Large intestine (tissue), 3 donors: ENCODE results near the gene RGS6. TPM values are rescaled to one million over a fixed set of nuclear protein-coding genes. Genes with fewer than 3 reads are reported as not detected.

ENCODE experiments used
- DNase-seq, 2 donors: peaks; one replicate each; pipeline versions ENCODE4 v3.0.0 to v3.0.0-alpha.2; 2013
- H3K27ac ChIP-seq: one replicate; pipeline ENCODE4 v1.5.1; 2013; ENCODE audit warnings: low read length
- H3K27me3 ChIP-seq: 2 replicates; pipeline ENCODE4 v1.6.1; 2013; ENCODE audit warnings: low read length; ENCODE audit not compliant: control insufficient read depth, insufficient read depth
- H3K36me3 ChIP-seq: 2 replicates; pipeline ENCODE4 v1.6.1; 2013; ENCODE audit warnings: low read length; ENCODE audit not compliant: control insufficient read depth, insufficient read depth
- H3K4me1 ChIP-seq: one replicate; pipeline ENCODE4 v1.6.1; 2013; ENCODE audit warnings: low read length; ENCODE audit not compliant: control insufficient read depth, insufficient read depth
- H3K4me3 ChIP-seq: one replicate; pipeline ENCODE4 v1.5.1; 2013; ENCODE audit warnings: low read length
- H3K9me3 ChIP-seq: one replicate; pipeline ENCODE4 v1.6.1; 2013; ENCODE audit warnings: mild to moderate bottlenecking, low read depth, low read length, moderate library complexity; ENCODE audit not compliant: control insufficient read depth
- WGBS: methylation state at CpG from one replicate; pipeline ENCODE4 v1.1.5; 2013; ENCODE audit warnings: low lambda C conversion rate; ENCODE audit not compliant: insufficient coverage; 5-methylcytosine and 5-hydroxymethylcytosine counted together
- polyA plus RNA-seq: library from polyadenylated mRNA; unstranded; fragments of 120-200 nt; gene quantifications from one replicate; pipeline ENCODE4 v1.2.1, GENCODE V29; 2013

The RGS6 gene
- polyA plus RNA-seq, 1 donor = 2.7 TPM

DNA sequence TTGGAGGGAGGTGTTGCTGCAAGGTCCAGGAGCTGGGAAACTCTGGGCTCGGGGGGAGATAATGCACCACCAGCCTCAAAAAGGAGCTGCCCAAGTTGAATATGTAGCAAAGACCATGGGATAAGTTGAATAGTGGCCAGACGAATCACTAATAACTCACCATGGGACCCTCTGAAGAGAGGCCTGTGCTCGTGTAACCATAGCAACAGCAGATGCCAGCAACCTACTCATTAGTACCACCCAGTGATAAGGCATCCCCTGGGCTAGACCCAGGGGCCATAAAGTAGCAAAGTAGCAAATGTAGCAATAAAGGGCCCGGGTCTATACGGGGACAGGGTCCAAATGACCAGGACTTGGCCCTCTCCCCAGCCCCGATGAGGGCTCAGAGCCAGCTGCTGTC is 633.7 kb downstream of the RGS6 start:
- Histone ChIP-seq H3K27ac (no peak overlapping the region), H3K36me3 (no peaks in the 10 kb centered on the region), H3K4me1 (no peaks in the 10 kb centered on the region), H3K27me3 (peaks cover 3% of the 10 kb centered on the region), H3K9me3 (no peaks in the 10 kb centered on the region), H3K4me3 (no peak overlapping the region)
- no CpG with 5 or more reads among the region's 6 CpGs for WGBS
- no peak for DNase-seq

DNA sequence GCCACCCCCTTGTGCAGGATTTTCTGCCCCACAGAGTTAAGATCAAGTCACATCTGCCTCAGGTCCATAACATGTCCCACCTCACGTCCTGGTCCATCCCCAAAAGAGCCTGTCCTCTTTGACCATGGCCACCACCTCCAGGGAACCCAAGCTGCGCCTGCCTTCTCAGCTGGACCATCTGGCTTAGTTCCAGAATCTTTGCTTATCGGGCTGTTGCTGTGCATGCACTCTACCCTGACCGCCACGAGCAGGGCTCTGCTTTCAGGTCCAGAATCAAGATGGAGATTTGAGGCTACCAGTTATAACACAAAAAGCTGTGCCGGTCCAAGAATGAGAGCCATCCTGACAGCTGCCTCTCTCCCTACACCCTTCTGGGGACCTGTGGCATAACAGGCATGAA is 635.0 kb downstream of the RGS6 start:
- WGBS = 80% methylated on average over 1 of the region's 6 CpGs

DNA sequence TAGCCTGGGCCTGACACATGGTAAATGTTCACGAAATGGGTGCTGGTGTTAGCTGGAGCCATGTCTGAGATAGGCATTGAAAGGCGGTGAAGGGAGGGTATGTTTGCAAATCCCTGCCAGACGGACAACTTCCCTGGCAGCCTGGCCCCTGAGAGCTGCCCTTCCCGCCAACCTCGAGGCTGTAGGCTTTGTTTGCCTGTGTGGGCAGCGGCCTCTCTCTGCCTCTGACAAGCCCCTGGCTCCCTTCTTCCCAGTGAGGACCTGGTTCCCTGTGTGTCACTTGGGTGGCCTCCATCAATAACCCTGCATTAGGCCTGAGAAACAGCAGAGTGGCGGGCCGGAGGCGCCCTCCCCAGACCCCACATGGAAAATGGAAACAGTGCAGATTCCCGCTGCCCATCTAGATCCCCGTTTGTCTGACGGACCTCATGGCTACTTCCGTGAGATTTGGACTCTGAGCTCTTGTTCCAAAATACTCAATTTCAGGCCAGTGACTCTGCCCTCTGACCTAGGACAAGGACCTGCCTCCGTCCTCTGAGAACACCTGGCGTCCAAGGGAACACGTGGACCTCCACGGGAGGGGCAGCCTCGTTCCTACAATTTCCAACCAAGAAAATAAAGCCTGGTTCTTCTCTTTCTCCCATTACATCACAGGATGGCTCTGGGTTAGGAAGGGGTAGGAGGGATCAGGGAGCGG is 636.2 kb downstream of the RGS6 start:
- WGBS = no CpG with 5 or more reads among the region's 19 CpGs
- Histone ChIP-seq H3K36me3 (no peaks in the 10 kb centered on the region), H3K9me3 (no peaks in the 10 kb centered on the region), H3K4me1 (no peaks in the 10 kb centered on the region), H3K4me3 (no peak overlapping the region), H3K27me3 (peaks cover 3% of the 10 kb centered on the region), H3K27ac (no peak overlapping the region)
- DNase-seq = no peak

More for the DNA sequence above, 635.0 kb downstream of the RGS6 start:
- Histone ChIP-seq H3K9me3 (no peaks in the 10 kb centered on the region), H3K4me1 (no peaks in the 10 kb centered on the region), H3K36me3 (no peaks in the 10 kb centered on the region), H3K27me3 (peaks cover 3% of the 10 kb centered on the region), H3K4me3 (no peak overlapping the region), H3K27ac (no peak overlapping the region)
- no peak for DNase-seq

DNA sequence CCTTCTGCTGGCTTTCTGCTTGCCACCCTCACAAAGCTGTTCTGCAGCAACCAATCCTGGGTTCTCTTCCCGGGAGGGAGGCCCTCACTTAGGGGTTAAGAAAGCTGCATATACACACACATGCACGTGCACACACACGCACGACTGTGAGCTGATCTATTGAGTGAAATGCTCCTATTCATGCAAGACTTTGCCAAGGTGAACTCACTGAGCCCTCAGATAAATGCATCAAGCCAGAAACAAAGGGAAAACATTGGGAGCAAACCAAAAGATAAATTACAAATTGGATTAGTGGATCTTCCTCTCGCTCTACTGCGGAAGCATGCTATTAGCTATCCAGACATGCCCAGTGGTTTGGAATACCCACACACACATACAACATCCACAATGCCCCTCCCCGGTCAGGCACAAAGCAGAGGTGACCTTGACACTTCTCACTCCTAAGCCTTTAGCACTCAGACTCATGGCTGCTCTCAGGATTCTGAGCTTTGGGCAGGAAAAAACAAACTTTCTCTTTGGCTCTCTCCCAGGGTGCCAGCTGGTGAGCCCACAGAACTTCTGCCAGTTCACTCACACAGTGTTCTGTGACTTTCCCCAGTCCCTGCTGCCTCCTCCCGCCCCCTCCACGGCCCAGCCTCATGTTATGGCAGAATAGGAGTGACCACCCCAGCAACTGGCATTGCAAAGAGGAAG is 641.6 kb downstream of the RGS6 start:
- Histone ChIP-seq H3K27ac (no peak overlapping the region), H3K4me3 (no peak overlapping the region), H3K36me3 (no peaks in the 10 kb centered on the region), H3K27me3 (peaks cover 1% of the 10 kb centered on the region), H3K4me1 (no peaks in the 10 kb centered on the region), H3K9me3 (no peaks in the 10 kb centered on the region)
- no peak for DNase-seq
- 81% methylated on average over 3 of the region's 9 CpGs for WGBS

DNA sequence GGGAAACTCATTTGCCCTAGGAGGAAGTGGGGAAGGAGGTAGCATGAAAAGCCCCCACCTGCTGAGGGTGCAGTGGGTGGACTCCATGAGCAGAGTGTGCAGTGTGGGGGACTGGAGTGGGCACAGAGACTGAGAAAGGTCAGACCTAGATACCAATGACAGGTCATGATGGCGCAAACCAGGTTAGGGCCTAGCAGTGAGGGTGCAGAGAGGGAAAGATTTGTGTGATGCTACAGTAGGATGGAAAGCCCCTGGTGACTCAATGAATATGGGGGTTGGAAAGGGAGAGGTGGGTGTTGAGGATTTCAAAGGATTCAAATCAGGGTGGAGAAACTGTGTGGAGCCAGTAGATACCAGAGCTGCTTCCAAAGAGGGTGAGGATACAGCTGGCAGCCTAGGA is 642.5 kb downstream of the RGS6 start:
- H3K4me1 ChIP-seq = no peaks in the 10 kb centered on the region
- no peak overlapping the region for H3K27ac ChIP-seq
- no CpG with 5 or more reads among the region's 1 CpG for whole genome bisulfite sequencing
- H3K4me3 ChIP-seq = no peak overlapping the region
- H3K27me3 ChIP-seq = peaks cover 3% of the 10 kb centered on the region
- no peaks in the 10 kb centered on the region for H3K36me3 ChIP-seq
- no peaks in the 10 kb centered on the region for H3K9me3 ChIP-seq
- no peak for DNase-seq

DNA sequence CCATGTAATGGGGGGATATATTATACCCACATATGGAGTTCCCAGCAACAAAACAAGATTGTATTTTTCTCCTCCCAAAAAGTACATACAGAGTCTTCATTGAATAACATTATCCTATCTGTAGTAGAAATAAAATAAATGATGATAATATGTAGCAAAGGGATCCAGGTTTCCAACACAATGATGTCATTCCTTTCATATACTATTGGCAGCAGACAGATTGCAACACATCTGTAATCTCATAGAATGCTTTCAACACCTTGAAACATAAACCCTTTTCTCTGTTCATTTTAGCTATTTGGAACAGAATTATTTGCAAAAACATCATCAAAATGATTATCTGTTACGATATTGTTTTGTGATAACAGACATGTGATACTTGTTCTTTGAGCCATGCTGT is 644.0 kb downstream of the RGS6 start:
- Histone ChIP-seq H3K36me3 (no peaks in the 10 kb centered on the region), H3K4me3 (no peak overlapping the region), H3K9me3 (no peaks in the 10 kb centered on the region), H3K4me1 (no peaks in the 10 kb centered on the region), H3K27me3 (peaks cover 3% of the 10 kb centered on the region), H3K27ac (no peak overlapping the region)
- WGBS = no CpG with 5 or more reads among the region's 1 CpG
- no peak for DNase-seq

DNA sequence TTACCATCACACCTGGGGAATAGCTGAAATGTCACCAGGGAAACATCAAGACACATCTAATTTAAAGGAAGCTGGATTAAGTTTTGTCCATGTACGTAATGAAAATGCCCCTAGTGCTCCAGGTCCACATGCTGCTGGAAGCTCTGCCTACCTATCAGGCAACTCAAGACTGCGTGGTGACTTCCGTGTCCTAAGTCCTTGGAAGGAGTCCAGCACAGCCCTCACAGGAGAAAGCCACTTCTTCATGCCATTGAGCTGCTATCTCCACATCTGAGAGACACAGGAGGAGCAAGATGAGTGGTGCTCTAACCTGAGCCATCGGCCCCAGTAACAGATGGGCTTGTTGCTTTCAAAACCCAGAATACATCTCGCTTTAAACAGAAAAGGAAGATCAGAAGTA is 645.3 kb downstream of the RGS6 start:
- no peak overlapping the region for H3K4me3 ChIP-seq
- 80% methylated on average over 1 of the region's 5 CpGs for WGBS
- no peaks in the 10 kb centered on the region for H3K36me3 ChIP-seq
- DNase-seq = no peak
- peaks cover 3% of the 10 kb centered on the region for H3K27me3 ChIP-seq
- H3K4me1 ChIP-seq = no peaks in the 10 kb centered on the region
- no peaks in the 10 kb centered on the region for H3K9me3 ChIP-seq
- no peak overlapping the region for H3K27ac ChIP-seq

DNA sequence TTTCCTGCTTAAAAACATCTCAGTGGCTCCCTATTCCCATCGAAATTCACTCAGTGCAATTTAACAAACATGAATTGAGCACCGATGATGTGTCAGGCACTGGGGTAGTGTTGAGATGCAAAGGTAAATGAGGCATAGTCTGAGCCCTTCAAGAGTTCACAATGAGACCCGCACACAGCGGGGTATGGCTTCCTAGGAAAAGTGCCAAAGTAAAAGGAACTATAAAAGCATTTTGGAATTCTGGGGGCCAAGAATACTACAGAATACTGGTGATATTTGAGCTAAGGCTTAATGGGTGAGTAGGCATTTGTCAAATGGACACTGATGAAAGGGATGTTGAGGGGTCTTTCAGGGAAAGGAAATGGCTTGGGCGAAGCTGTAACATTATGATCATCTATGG is 646.3 kb downstream of the RGS6 start:
- DNase-seq = no peak
- WGBS = 100% methylated on average over 2 of the region's 5 CpGs
- no peak overlapping the region for H3K4me3 ChIP-seq

DNA sequence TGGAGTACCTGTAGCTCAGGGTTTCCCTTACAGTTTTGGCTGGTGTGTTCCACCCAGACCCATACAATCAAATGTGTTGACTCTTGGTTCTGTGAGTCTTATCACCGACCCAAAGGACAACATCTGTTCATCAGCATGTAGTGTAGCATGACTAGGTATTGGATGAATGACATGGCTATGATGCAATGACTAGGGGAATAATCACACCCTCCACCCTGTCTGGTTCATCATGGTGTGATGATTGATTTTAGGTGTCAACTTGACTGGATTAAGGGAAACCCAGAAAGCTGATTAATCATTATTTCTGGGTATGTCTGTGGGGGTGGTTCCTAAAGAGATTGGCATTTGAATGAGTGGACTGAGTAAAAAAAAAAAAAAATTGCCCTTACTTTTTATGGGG is 650.4 kb downstream of the RGS6 start:
- DNase-seq = no peak
- Histone ChIP-seq H3K27me3 (peaks cover 5% of the 10 kb centered on the region), H3K4me1 (no peaks in the 10 kb centered on the region), H3K36me3 (no peaks in the 10 kb centered on the region), H3K9me3 (no peaks in the 10 kb centered on the region), H3K4me3 (no peak overlapping the region), H3K27ac (no peak overlapping the region)
- WGBS = no CpG with 5 or more reads among the region's 1 CpG

More for the DNA sequence above, 646.3 kb downstream of the RGS6 start:
- Histone ChIP-seq H3K36me3 (no peaks in the 10 kb centered on the region), H3K27me3 (peaks cover 3% of the 10 kb centered on the region), H3K9me3 (no peaks in the 10 kb centered on the region), H3K4me1 (no peaks in the 10 kb centered on the region), H3K27ac (no peak overlapping the region)

DNA sequence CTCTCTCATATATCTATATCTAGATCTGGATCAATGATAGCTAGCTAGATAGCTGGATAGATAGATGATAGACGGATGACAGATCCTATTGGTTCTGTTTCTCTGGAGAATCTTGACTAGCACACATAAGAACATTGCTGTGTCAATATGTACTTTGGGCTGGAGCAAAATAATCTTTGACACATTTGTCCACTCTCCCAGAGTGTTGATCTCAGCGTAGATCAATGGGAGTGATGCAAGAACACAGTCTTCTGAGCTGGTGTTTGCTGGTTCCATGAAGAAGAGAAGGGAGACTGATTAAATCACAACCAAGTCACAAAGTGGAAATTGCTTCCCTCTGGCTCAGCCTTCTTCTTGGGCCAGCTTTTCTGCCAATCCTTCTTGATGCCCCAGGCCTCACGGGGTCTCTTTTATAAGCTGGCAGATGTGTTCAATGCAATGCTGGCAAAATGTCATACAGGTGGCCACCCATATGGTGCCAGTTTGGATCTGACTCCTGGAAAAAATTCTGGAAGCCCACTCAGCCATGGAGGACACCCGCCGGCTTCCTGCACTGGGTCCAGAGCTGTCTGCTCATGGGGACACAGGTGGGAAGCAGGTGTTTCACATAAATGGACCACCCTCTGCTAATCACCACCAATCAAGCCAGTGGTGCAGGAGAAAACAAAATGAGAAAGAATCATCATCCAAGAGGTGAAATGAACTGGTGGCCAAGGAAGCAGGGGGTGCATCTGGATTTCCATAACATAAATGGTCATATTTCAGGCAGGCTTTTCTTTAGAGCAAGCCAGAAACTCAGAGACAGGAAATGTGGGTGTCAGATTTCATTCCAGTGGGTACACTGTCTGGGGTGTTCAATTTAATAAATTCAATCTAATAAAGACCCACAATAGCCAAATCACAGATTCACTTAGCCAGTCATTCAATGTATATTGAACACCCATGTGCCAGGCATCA is 651.4 kb downstream of the RGS6 start:
- no peak overlapping the region for H3K27ac ChIP-seq
- no peak for DNase-seq
- no peaks in the 10 kb centered on the region for H3K4me1 ChIP-seq
- no peak overlapping the region for H3K4me3 ChIP-seq
- no peaks in the 10 kb centered on the region for H3K9me3 ChIP-seq
- no CpG with 5 or more reads among the region's 5 CpGs for WGBS
- H3K27me3 ChIP-seq = peaks cover 5% of the 10 kb centered on the region
- H3K36me3 ChIP-seq = no peaks in the 10 kb centered on the region
